ENCODE results near the gene DTX1.
A peak's percentile ranks its signal among the peaks of the same experiment; 100 is the strongest.

Gene DTX1

DNA sequence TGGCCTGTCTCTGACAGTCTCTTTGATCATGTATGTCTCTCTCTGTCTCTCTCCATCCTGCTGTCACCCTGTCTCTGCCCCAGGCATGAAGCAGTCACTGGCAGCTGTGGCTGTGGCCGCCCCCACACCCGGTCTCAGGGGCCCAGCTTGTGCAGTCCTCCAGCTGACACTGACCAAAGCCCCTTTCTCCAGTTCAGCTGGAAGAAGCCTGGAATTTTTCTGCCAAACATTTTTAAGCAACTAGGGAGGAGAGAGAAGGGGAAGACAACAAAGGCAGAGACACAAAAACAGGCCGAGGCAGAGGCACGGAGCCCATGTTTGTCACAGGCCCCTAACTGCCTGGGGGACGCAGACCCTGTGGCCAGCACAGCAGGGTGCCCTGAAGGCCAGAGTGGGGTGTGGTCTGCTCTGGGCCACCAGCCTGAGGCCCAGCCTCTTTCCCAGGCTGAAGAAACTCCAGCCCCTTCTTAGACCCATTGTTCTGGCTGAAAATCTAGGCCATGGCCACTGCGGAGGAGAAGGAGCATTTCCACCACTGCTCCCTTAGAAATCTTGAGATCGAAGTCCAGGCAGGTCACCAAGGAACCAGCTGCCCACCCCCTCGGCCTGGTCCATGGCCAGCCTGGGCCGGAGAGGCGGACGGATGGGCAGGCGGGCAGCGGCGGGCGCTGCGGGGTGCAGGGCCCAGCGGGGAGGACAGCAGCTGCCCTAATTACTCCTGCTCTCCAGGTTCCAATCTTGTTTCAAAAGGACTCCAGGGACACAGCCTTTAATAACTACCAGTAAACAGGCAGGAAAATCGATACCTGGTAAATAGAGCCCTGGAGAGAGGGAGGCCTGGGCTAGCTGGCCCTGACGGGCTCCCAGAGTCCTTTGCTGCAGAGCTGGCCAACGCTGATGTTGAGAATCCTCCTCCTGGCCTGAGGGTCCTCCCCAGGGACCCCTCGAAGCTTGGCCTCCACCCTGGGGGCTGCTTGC is 14.9 kb downstream of the DTX1 start:
- DNase-seq, result peak; percentile 92

DNA sequence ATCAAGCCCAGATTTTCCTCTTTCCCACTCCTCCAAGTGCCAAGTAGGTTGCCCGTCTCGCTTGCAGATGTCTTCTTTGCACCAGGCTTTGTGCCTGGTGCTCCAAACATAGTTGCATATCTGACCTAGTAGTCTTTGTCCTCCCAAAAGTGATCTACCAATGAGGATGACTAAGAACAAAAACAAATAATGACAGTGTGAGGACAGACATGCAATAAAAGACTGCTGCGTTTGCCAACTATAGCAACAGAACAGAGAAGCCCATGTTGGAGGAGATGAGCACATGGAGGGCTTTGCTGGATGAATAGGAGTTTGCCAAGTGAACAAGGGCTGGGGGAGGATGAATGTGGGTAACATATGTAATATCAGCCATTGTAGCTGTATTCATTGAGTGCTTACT is 15.6 kb downstream of the DTX1 start:
- DNase-seq, result peak; percentile 32

DNA sequence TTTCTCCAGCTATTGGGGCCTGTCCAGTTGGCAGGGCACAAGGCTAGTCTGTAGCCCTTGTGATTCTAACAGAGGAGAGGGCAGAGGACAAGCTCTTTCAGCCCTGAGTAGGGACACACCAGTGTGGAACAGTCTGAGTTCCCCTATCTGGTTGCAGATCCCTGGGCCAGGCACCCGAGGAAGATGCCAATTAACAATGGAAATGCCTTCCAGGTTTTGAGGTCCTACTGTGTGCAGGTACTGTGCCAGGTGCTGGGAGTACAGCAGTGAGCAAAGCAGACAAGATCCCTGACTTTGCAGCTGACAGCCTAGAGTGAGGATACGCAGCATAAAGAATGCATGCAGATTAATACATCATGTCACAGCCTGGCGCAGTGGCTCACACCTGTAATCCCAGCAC is 17.1 kb downstream of the DTX1 start:
- DNase-seq, result no peak

GRCh38 chr12:113075137-113075683 is 18.7 kb downstream of the DTX1 start:
- DNase-seq, result peak; percentile 37

DNA sequence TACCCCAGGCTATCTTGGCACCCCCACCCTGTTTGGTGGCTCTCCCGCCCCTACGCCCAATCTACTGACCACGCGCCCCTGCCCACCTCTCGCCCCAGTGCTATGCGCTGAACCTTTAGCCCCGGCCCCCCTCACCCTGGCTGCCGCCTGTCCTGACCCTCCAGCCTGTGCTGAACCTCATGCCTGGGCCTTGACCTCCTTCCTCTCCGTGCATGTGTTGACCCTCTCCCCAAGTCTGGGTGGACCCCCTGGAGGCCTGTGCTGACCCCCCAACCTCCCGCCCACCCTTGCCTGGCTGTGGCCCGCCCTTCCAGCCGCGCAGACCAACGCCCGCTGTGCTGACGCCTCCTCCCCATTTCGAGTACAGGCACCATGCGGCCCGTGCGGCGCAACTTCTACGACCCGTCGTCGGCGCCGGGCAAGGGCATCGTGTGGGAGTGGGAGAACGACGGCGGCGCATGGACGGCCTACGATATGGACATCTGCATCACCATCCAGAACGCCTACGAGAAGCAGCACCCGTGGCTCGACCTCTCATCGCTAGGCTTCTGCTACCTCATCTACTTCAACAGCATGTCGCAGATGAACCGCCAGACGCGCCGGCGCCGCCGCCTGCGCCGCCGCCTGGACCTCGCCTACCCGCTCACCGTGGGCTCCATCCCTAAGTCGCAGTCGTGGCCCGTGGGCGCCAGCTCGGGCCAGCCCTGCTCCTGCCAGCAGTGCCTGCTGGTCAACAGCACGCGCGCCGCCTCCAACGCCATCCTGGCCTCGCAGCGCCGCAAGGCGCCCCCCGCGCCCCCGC is 20.7 kb downstream of the DTX1 start:
- no peak for DNase-seq

DNA sequence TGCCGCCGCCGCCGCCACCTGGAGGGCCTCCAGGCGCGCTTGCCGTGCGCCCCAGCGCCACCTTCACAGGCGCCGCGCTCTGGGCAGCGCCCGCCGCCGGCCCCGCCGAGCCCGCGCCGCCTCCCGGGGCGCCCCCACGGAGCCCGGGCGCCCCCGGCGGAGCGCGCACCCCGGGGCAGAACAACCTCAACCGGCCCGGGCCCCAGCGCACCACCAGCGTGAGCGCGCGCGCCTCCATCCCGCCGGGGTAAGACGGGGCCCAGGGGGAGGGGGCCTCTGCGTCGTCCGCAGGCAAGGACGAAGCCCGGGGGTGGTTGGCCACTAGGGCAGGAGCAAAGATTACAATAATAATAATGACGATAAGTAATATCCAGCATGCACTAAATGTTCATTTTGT is 21.3 kb downstream of the DTX1 start:
- no peak for DNase-seq

GRCh38 chr12:113081873-113082272 is 25.3 kb downstream of the DTX1 start:
- DNase-seq, result no peak

DNA sequence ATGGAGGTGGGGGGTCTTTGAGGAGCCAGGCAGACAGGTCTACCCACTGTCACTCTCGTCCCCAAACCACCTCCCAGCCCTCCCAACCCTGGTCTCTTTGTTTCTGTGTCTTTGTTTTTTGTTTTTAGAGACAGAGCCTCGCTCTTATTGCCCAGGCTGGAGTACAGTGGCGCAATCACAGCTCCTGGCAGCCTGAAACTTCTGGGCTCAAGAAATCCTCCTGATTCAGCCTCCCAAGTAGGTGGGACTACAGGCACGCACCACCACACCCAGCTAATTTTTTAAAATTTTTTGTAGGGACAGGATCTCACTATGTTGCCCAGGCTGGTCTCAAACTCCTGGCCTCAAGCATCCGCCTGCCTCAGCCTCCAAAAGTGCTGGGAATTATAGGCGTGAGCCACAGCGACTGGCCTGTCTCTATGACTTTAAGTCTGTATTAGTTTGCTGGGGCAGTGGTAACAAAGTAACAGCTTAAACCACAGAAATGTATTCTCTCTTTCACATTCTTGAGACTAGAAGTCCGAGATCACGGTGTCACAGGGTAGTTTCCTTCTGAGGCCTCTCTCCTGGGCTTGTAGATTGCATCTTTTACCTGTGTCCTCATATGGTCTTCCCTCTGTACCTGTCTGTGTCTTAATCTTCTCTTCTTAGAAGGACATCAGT is 26.1 kb downstream of the DTX1 start:
- DNase-seq, result no peak

- no peak for DNase-seq
Measured at GRCh38 chr12:113083863-113084435, 27.4 kb downstream of the DTX1 start.

GRCh38 chr12:113086249-113087164 is 30.0 kb downstream of the DTX1 start:
- DNase-seq, result no peak

- DNase-seq, result no peak
Measured at GRCh38 chr12:113087193-113087592, 30.7 kb downstream of the DTX1 start.

- no peak for DNase-seq
Measured at GRCh38 chr12:113088037-113088436, 31.5 kb downstream of the DTX1 start.

DNA sequence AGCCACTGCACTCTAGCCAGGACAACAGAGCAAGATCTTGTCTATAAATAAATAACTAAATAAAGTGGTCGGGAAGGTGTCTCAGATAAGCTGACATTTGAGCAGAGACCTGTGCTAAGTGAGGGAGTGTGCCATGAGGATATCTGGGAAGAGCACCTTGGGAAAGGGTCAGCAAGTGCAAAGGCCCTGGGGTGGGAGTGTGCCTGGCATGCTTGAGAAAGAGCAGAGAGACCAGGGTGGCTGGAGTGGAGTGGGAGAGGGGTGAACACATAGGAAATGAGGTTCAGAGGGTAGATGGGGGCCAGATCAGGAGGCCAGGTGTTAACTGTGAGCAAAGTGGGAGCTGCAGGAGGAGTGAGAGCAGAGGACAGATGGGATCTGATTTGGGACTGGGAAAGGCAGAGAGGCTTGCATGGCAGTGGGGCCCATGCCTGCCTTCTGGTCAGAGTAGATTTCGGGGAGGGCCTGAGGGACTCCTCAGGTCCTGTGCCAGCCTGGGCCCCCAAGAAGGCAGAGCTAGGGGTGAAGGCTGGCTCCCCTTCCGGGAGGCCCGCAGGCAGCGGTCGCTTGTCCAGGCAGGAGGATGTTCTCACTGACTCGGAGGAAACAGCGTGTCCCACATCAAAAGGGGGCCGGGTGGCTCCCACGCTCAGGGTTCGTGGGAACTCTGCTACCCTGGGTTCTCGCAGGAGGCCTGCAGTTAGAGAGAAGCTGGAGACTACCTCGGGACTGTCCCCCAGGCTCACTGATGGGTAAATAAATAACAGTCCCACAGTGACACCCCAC is 32.6 kb downstream of the DTX1 start:
- no peak for DNase-seq

- no peak for DNase-seq
Measured at GRCh38 chr12:113089839-113090238, 33.3 kb downstream of the DTX1 start.

- DNase-seq, result no peak
Measured at GRCh38 chr12:113090740-113091139, 34.2 kb downstream of the DTX1 start.

GRCh38 chr12:113091506-113091905 is 35.0 kb downstream of the DTX1 start:
- DNase-seq, result no peak

DNA sequence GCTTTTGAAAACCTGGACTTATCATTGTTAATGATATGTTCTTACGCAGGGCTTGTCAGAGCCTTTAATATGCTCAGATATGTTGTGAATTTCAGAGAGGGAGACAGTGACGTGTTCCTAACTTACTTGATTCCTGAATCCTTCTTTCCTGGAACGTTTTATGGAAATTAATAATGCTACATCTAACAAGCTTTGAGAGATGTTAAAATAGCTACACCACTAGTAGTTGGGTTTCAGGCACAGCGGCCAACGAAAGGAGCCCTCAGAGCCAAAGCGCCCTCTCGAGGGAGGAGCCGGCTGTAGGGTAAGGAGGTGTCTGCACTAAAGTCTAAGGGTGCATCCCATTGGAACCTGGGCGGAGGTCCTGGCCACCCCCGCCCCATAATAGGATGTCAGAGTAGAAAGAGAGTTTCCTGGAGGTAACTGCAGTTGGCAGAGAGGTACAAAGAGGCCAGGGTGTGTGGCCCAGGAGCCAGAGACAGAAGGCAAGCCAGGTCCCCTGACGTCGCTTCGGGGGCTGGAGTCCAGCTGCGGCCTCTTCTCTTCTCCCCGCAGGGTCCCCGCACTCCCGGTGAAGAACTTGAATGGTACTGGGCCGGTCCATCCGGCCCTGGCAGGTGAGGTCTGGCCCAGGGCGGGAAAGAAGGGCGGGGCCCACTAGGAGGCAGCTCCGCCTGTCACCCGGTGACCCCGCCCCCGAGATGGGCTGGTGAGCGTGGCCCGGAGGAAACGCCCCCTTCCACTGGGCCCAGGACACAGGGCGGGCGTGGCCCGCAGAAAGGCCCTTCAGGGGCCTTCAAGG is 36.3 kb downstream of the DTX1 start:
- DNase-seq, result no peak

DNA sequence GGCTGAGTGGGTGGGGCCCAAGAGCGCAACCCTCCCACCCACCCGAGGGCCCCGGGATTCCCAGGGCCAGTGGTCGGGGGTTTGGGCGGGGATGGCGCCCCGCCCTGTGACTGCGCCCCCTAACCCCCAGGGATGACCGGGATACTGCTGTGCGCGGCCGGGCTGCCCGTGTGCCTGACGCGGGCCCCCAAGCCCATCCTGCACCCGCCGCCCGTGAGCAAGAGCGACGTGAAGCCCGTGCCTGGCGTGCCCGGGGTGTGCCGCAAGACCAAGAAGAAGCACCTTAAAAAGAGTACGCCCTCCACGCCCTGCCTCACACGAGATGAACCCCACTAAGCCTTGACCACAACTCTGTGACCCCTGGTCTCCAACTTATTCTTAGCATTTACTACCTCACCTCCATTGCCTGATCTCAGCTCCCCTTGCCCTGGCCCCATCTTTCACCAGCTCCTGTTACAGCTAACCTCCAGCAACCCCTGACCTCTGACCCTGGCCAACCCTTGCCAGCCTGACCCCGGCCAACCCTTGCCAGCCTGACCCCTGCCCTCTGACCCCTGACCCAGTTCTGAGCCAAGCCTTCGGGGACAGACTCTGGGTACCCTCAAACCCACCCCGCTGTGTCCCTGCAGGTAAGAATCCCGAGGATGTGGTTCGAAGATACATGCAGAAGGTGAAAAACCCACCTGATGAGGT is 37.0 kb downstream of the DTX1 start:
- no peak for DNase-seq

DNA sequence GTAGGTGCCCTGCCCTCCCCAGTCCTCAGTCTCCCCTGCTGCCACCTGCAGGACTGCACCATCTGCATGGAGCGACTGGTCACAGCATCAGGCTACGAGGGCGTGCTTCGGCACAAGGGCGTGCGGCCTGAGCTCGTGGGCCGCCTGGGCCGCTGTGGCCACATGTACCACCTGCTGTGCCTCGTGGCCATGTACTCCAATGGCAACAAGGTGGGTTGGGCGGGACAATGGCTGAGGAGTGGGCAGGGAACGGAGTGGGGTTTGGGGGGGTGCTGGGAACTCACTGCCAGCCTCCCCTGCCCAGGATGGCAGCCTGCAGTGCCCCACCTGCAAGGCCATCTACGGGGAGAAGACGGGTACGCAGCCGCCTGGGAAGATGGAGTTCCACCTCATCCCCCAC is 38.2 kb downstream of the DTX1 start:
- no peak for DNase-seq

All from NCI-H345 (cell line).